K562 (cell line): ENCODE measurements around the gene RPL11. TPM values are rescaled to one million over a fixed set of nuclear protein-coding genes. Genes with fewer than 3 reads are reported as not detected.

Experiments
- CBX1 ChIP-seq: sonication (generic); IDR thresholded peaks from 2 replicates; pipeline ENCODE4 v1.6.1; 2016; ENCODE audit warnings: antibody characterized with exemption, low read depth, mild to moderate bottlenecking
- CBX5 ChIP-seq: IDR thresholded peaks from 2 replicates; pipeline ENCODE4 v1.6.1; 2014; ENCODE audit warnings: low read depth, borderline replicate concordance
- CREBBP ChIP-seq: IDR thresholded peaks from one replicate; pipeline ENCODE4 v1.6.1; 2012; ENCODE audit warnings: low read depth, mild to moderate bottlenecking, control low read depth, inconsistent platforms, low read length
- EWSR1 ChIP-seq: fragments of 450-650 bp; IDR thresholded peaks from 2 replicates; pipeline ENCODE4 v1.6.1; 2018; ENCODE audit warnings: borderline replicate concordance, mild to moderate bottlenecking, low read depth, moderate library complexity; ENCODE audit not compliant: partially characterized antibody
- FOS ChIP-seq: IDR thresholded peaks from 3 replicates; pipeline ENCODE4 v1.6.1; 2011; ENCODE audit not compliant: insufficient read length; ENCODE audit errors: extremely low read depth
- FOXJ2 ChIP-seq: fragments of 200-800 bp; sonication (Bioruptor generic); IDR thresholded peaks from 2 replicates; pipeline ENCODE4 v1.6.1; 2016; ENCODE audit warnings: missing genetic modification characterization, missing compliant biosample characterization
- GATAD2B ChIP-seq: fragments of 450-650 bp; IDR thresholded peaks from 2 replicates; pipeline ENCODE4 v1.6.1; 2017; ENCODE audit warnings: mild to moderate bottlenecking, borderline replicate concordance
- JUN ChIP-seq, 2 experiments: sonication (generic) in 1 of 2; formaldehyde crosslinking in 1 of 2; IDR thresholded peaks; 2 replicates each; pipeline versions ENCODE4 v1.6.1 to v1.8.0; 2012 to 2022; ENCODE audit warnings: borderline replicate concordance in 2 of 2, mild to moderate bottlenecking in 2 of 2, improper control_type of control experiment in 1 of 2, low read depth in 1 of 2, low read length in 1 of 2, missing genetic modification reagents in 1 of 2
- JUNB ChIP-seq: fragments of 450-650 bp; formaldehyde crosslinking; conservative IDR thresholded peaks from 2 replicates; pipeline ENCODE4 v1.4.0; 2020; ENCODE audit warnings: mild to moderate bottlenecking
- MBD2 ChIP-seq: sonication (generic); IDR thresholded peaks from 2 replicates; pipeline ENCODE4 v1.6.1; 2016; ENCODE audit warnings: low read depth, borderline replicate concordance
- NRF1 ChIP-seq, 2 experiments: fragments of 450-650 bp; IDR thresholded peaks in 1 of 2; conservative IDR thresholded peaks in 1 of 2; 2 replicates each; pipeline ENCODE4 v1.6.1; 2014; ENCODE audit warnings: mild to moderate bottlenecking in 2 of 2
- POLR2H ChIP-seq: IDR thresholded peaks from 2 replicates; pipeline ENCODE4 v1.6.1; 2016; ENCODE audit warnings: missing genetic modification characterization, low read depth, mild to moderate bottlenecking, control low read depth, missing compliant biosample characterization, moderate library complexity
- TAF9B ChIP-seq: fragments of 450-650 bp; IDR thresholded peaks from 2 replicates; pipeline ENCODE4 v1.6.1; 2018; ENCODE audit warnings: mild to moderate bottlenecking; ENCODE audit not compliant: partially characterized antibody
- ZFPM2 ChIP-seq: fragments of 250-450 bp; sonication (Bioruptor Pico); IDR thresholded peaks from 2 replicates; pipeline ENCODE4 v1.5.1; 2022; ENCODE audit warnings: mild to moderate bottlenecking
- polyA plus RNA-seq, 8 experiments: library from polyadenylated mRNA; depleted of rRNA in 4 of 8; stranded (reverse) in 5 of 8; unstranded in 3 of 8; fragments of >200 nt; fragmentation: Nextera tagmentation in 2 of 8; fragmentation: Illumina TruSeq in 1 of 8; extraction: Ambion mirVana in 2 of 8; extraction: Trizol in 1 of 8; gene quantifications; 2 replicates each; pipeline versions ENCODE4 v1.2.1 to v1.2.3, GENCODE V29; 2011 to 2014; ENCODE audit warnings: inconsistent platforms in 1 of 8, missing spikeins in 1 of 8
- total RNA-seq, 7 experiments: library from RNA; depleted of rRNA in 6 of 7; stranded (reverse); fragments of >200 nt in 6 of 7; fragmentation: Illumina TruSeq in 2 of 7; extraction: Trizol in 2 of 7; gene quantifications; 2 replicates each; pipeline versions ENCODE4 v1.2.1 to v1.2.3, GENCODE V29; 2011 to 2021; ENCODE audit warnings: low replicate concordance in 1 of 7
- TF ChIP-seq, protein P1 (sequence below), 3 experiments: fragments of 200-800 bp in 1 of 3; fragments of 250-450 bp in 1 of 3; fragments of 450-650 bp in 1 of 3; sonication (Bioruptor Pico) in 1 of 3; sonication (Bioruptor generic) in 1 of 3; formaldehyde crosslinking in 1 of 3; IDR thresholded peaks; 2 replicates each; pipeline versions ENCODE4 v1.6.1 to v1.8.0; 2016 to 2022; ENCODE audit warnings: mild to moderate bottlenecking in 2 of 3, missing genetic modification characterization in 2 of 3, missing compliant biosample characterization in 1 of 3, moderate library complexity in 1 of 3
- TF ChIP-seq, protein P2 (sequence below), 2 experiments: IDR thresholded peaks; 2 replicates each; pipeline ENCODE4 v1.6.1; 2011; ENCODE audit warnings: borderline replicate concordance in 1 of 2, control low read depth in 1 of 2, low read depth in 1 of 2, low read length in 1 of 2, mild to moderate bottlenecking in 1 of 2, mixed read lengths in 1 of 2, moderate library complexity in 1 of 2; ENCODE audit not compliant: insufficient read depth in 1 of 2, insufficient read length in 1 of 2, poor library complexity in 1 of 2, severe bottlenecking in 1 of 2; ENCODE audit errors: extremely low read depth in 1 of 2

Gene RPL11
- total and polyA plus RNA-seq, 9 of the 15 experiments (the other 6 are each of a cell fraction or from before 2014, with no cell fraction given): 1,781 to 4,526 (median 3,111) TPM

DNA sequence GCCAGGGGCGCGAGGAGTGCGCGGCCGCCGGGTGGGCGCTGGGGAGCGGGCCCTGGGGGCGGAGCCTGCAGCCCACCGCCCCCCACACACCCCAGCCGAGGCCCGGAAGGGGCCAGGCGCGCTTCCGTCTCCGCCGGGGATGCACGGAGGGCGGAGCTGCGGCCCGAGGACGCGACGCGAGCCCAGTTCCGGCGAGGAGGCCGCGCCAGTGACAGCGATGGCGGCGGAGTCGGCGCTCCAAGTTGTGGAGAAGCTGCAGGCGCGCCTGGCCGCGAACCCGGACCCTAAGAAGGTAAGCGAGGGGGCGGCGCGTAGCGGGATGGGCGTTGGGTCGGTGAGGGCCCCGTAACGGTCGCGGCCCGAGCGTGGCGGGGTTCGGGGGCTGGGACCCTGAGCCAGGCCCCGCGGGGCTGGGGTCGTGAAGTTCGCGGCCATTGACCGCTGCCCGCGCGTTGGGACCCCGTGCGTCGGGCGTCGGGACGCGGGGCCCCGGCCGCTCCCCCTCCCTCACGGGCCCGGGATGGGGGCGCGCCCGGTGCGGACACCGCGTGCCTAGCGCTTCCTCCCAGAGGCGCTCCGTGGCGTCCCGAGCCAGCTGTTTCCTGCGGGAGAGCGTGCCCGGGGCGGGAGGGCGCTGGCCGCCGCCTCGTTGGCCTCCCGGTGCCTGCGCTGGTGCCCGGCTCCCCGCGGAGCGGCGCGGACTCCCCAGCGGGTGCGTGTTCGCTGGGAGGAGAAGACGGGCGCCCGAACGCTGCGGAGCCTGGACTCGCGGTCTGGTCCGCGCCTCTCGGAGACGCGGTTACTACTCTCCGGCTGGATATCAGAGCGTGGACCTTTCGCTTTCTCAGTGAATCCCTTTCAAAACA lies 51.9 kb downstream of the RPL11 start, which contains the start of gene ELOA (continued):
- TF ChIP-seq, protein P1, sequence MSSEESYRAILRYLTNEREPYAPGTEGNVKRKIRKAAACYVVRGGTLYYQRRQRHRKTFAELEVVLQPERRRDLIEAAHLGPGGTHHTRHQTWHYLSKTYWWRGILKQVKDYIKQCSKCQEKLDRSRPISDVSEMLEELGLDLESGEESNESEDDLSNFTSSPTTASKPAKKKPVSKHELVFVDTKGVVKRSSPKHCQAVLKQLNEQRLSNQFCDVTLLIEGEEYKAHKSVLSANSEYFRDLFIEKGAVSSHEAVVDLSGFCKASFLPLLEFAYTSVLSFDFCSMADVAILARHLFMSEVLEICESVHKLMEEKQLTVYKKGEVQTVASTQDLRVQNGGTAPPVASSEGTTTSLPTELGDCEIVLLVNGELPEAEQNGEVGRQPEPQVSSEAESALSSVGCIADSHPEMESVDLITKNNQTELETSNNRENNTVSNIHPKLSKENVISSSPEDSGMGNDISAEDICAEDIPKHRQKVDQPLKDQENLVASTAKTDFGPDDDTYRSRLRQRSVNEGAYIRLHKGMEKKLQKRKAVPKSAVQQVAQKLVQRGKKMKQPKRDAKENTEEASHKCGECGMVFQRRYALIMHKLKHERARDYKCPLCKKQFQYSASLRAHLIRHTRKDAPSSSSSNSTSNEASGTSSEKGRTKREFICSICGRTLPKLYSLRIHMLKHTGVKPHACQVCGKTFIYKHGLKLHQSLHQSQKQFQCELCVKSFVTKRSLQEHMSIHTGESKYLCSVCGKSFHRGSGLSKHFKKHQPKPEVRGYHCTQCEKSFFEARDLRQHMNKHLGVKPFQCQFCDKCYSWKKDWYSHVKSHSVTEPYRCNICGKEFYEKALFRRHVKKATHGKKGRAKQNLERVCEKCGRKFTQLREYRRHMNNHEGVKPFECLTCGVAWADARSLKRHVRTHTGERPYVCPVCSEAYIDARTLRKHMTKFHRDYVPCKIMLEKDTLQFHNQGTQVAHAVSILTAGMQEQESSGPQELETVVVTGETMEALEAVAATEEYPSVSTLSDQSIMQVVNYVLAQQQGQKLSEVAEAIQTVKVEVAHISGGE (CRISPR knock-in tag; IDR thresholded peaks at IDR 0.05): peak in 2 of 3 experiments; percentile 77 to 97; a peak in 4 of 6 replicates
- TF ChIP-seq POLR2H (tag) (0 out of 2 replicates have a peak, but pooled peaks have one; percentile 25), CBX1 (peak; percentile 69; the same call in 1 of the 2 replicates), FOXJ2 (tag) (no peak), CREBBP (no peak), JUNB (CRISPR knock-in tag) (no peak), JUN (IDR thresholded peaks at IDR 0.05; ENCODE audit: borderline replicate concordance, low read depth, low read length) (peak; percentile 12; the same call in 1 of the 2 replicates), JUN (CRISPR knock-in tag; IDR thresholded peaks at IDR 0.05; ENCODE audit: borderline replicate concordance) (peak; percentile 91), CBX5 (0 out of 2 replicates have a peak, but pooled peaks have one; percentile 17), EWSR1 (no peak), ZFPM2 (no peak), MBD2 (peak; percentile 35; the same call in 1 of the 2 replicates), NRF1 (conservative IDR thresholded peaks at IDR 0.05 in 1 of 2, IDR thresholded peaks at IDR 0.05 in 1 of 2) (peak; percentile 9 to 32; a peak in 2 of 4 replicates), GATAD2B (peak; percentile 96), TAF9B (peak; percentile 42), FOS (no peak)
- TF ChIP-seq, protein P2, sequence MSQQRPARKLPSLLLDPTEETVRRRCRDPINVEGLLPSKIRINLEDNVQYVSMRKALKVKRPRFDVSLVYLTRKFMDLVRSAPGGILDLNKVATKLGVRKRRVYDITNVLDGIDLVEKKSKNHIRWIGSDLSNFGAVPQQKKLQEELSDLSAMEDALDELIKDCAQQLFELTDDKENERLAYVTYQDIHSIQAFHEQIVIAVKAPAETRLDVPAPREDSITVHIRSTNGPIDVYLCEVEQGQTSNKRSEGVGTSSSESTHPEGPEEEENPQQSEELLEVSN (IDR thresholded peaks at IDR 0.05; ENCODE audit: borderline replicate concordance in 1 of 2, extremely low read depth in 1 of 2, insufficient read depth in 1 of 2, insufficient read length in 1 of 2, low read depth in 1 of 2, low read length in 1 of 2, poor library complexity in 1 of 2, severe bottlenecking in 1 of 2): peak; percentile 42 to 87
